NOMO-1 treated with DMSO at 0.1 percent for 48 hours (cell line): Measurements from ENCODE around the gene HOMER3.
"Not testable (repeated sequence)": the region's sequence is repeated elsewhere in the genome, so short reads cannot be mapped to it uniquely, and the experiment has no call there.

Source experiments
- DNase-seq: peaks from one replicate; lab custom pipeline; 2025; ENCODE audit not compliant: unreplicated experiment; lab: John Stamatoyannopoulos, UW

The HOMER3 gene

GRCh38 chr19:18928018-18928805 is 12.8 kb downstream of the HOMER3 start:
- DNase-seq: no peak

- no peak for DNase-seq
Observed at GRCh38 chr19:18924684-18925213, 16.3 kb downstream of the HOMER3 start.

GRCh38 chr19:18922228-18922985 is 18.6 kb downstream of the HOMER3 start:
- DNase-seq: no peak

GRCh38 chr19:18921593-18921992 is 19.4 kb downstream of the HOMER3 start:
- no peak for DNase-seq

GRCh38 chr19:18920400-18920799 is 20.6 kb downstream of the HOMER3 start:
- no peak for DNase-seq

- DNase-seq: no peak
Observed at GRCh38 chr19:18919900-18920214, 21.2 kb downstream of the HOMER3 start.

- DNase-seq: peak; percentile 100
Observed at GRCh38 chr19:18919086-18919899, 21.7 kb downstream of the HOMER3 start, which contains the start of the genes COPE and DDX49. Gene COPE, minus strand, starts transcription at chr19:18919387. Its CDS starts 39 bp downstream, at chr19:18919348. Gene DDX49, plus strand, starts transcription at chr19:18919715. Its CDS starts 27 bp downstream, at chr19:18919742.

- DNase-seq: not testable (repeated sequence)
Observed at GRCh38 chr19:18917593-18917992, 23.4 kb downstream of the HOMER3 start.

GRCh38 chr19:18915639-18916038 is 25.4 kb downstream of the HOMER3 start:
- no peak for DNase-seq

- no peak for DNase-seq
Observed at GRCh38 chr19:18913466-18913865, 27.6 kb downstream of the HOMER3 start.

GRCh38 chr19:18912933-18913332 is 28.1 kb downstream of the HOMER3 start:
- DNase-seq: no peak

GRCh38 chr19:18910801-18911436 is 30.1 kb downstream of the HOMER3 start:
- no peak for DNase-seq

GRCh38 chr19:18910010-18910409 is 31.0 kb downstream of the HOMER3 start:
- no peak for DNase-seq

- DNase-seq: no peak
Observed at GRCh38 chr19:18908917-18909619, 31.9 kb downstream of the HOMER3 start.

GRCh38 chr19:18906605-18907519 is 34.2 kb downstream of the HOMER3 start:
- no peak for DNase-seq

- DNase-seq: no peak
Observed at GRCh38 chr19:18905513-18906236, 35.3 kb downstream of the HOMER3 start.

- DNase-seq: no peak
Observed at GRCh38 chr19:18905058-18905456, 36.0 kb downstream of the HOMER3 start.

GRCh38 chr19:18904334-18905057 is 36.5 kb downstream of the HOMER3 start:
- no peak for DNase-seq
